ENCODE measurements around the gene PKD1. TPM values are rescaled to one million over a fixed set of nuclear protein-coding genes. Genes with fewer than 3 reads are reported as not detected.
A peak's percentile ranks its signal among the peaks of the same experiment; 100 is the strongest.

The PKD1 gene
- total RNA-seq, 1 experiment from 2014 or later, result 137 TPM

DNA sequence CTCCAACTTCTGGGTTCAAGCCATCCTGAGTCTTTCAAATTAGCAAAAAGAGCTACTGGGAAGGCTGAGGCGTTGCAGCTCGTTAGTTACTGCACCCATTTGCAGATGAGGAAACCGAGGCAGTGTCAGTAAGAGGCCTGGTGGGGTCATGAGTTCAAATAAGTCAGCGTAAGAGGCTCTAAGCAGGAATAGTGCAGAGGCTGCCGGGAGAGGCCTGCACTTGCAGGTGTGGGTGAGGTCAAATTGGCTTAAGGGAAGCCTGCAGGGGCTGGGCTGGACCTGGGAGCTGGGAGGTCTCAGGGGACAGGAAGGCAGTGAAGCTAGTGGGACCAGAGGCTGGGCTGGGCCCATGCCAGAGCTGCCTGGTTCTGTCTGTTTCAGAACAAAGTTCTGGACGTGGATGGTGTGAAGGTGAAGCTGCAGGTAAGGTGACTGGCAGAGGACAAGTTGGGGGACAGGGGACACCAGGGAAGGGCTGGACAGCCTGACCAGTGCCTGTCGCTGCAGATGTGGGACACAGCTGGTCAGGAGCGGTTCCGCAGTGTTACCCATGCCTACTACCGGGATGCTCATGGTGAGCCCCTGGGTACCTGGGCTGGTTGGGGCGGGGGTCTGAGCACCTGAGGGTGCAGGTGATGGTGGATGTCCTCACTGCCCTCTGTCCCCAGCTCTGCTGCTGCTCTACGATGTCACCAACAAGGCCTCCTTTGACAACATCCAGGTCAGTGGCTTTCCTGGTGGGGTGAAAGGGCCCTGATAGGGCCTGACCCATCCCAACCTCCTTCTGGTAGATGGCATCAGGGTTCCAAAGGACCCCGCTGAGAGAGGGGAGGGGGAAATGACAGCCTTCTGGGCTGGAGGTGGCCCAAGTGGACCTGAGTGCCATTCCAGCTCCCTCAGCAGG, 15.7 kb upstream of the PKD1 start:
- H3K27me3 ChIP-seq (ENCODE audit: insufficient read depth, low read length), result no peaks in the 10 kb centered on the region
- RAD21 ChIA-PET (ENCODE audit: low non-redundant PET in 1 of 2, low total read pairs in 2 of 2, uncharacterized antibody in 2 of 2, unreplicated experiment in 2 of 2), result interaction anchor here in 1 of 2 experiments (1.0 kb wide), 1 partner anchor 133 kb away, joined by 4 read pairs; no protein-coding TSS in a partner anchor
- DNase-seq (ENCODE audit: low read depth, low spot score), result no peak

DNA sequence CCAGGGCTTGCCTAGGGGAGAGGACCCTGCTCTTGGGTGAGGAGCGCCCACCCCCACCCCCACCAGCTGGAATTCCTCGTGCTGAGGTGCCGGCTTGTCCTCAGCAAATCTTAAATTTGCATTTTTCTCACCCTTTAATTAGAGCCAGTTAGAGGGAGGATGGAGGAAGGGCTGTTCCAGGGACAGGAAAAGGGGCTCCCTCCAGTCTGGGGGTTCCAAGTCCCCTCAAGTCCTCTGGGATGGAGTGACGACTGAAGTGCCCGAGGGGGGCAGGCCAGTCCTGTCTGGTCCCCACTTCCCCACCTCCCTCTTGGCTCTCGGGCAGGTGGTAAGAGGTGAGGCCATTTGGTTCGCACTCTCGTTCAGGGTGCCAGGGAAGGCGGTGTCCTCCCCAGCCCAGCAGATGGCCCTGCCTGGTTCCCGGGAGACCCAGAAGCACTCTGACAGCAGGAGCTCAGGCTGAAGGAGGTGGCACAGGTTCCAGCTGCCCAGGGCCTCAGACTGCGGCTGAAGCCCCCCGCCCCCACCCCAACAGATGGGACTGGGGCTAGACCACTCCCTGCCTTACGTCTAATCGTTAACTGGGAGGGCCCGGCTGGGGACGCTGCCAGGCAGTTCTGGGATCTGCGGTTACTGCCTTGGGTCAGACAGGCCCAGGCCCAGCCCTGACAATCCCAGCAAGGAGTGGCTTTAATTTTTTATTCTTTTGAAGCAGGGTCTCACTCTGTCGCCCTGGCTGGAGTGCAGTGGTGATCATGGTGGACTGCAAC, 14.9 kb upstream of the PKD1 start:
- Histone ChIP-seq H2AFZ (ENCODE audit: low read depth, low read length, poor library complexity, severe bottlenecking) (no peak overlapping the region), H4K20me1 (ENCODE audit: insufficient read depth) (no peaks in the 10 kb centered on the region; the same call in 1 of the 2 replicates), H3K9ac (ENCODE audit: low read length) (peak overlapping the region; percentile 91), H3K27ac (ENCODE audit: low read depth, low read length) (peak overlapping the region; percentile 84), H3K4me3 (replicated peaks in 1 of 2; ENCODE audit: low read depth in 1 of 2, low read length in 2 of 2) (peak overlapping the region; percentile 64 to 74; a peak in 3 of 4 replicates), H3K9me3 (ENCODE audit: control insufficient read depth in 1 of 2, insufficient read depth in 1 of 2, low read depth in 1 of 2, low read length in 2 of 2) (no peaks in the 10 kb centered on the region), H3K4me2 (ENCODE audit: low read length) (peak overlapping the region; percentile 99), H3K36me3 (ENCODE audit: control insufficient read depth in 1 of 2, insufficient read depth in 2 of 2, low read length in 2 of 2) (peaks cover 0 to 24% of the 10 kb centered on the region in 2 experiments; a peak in 2 of 4 replicates), H3K9me2 (ENCODE audit: insufficient read depth) (no peaks in the 10 kb centered on the region), H3K27me3 (ENCODE audit: insufficient read depth, low read length) (no peaks in the 10 kb centered on the region), H3K79me2 (ENCODE audit: insufficient read depth, low read length) (peaks cover 43% of the 10 kb centered on the region), H3K4me1 (ENCODE audit: control insufficient read depth in 1 of 2, insufficient read depth in 2 of 2, low read length in 2 of 2) (peaks cover 46 to 66% of the 10 kb centered on the region in 2 experiments)
- intact Hi-C loops (cut with micrococcal nuclease), result loop anchor here (2.0 to 5.0 kb wide), 2 partner anchors 72 to 100 kb away; partner anchors contain the start of genes E4F1 and ECI1
- TF ChIP-seq POLR2AphosphoS5 (IDR thresholded peaks at IDR 0.05; ENCODE audit: low read depth, low read length) (peak; percentile 39), SRF (IDR thresholded peaks at IDR 0.05; ENCODE audit: low read depth) (no peak), SIN3A (IDR thresholded peaks at IDR 0.05; ENCODE audit: low read depth) (no peak), EGR1 (IDR thresholded peaks at IDR 0.05; ENCODE audit: low read depth) (no peak), EZH2phosphoT487 (IDR thresholded peaks at IDR 0.05; ENCODE audit: borderline replicate concordance) (no peak), SP1 (IDR thresholded peaks at IDR 0.05; ENCODE audit: low read depth) (no peak), EZH2 (IDR thresholded peaks at IDR 0.05) (no peak), YY1 (IDR thresholded peaks at IDR 0.05; ENCODE audit: extremely low read depth, insufficient replicate concordance, low read depth, low read length) (no peak)
- CTCF ChIA-PET, result interaction anchor here (1.0 to 3.6 kb wide), 4 partner anchors 11 to 351 kb away, joined by 3 to 24 read pairs (median 4); no protein-coding TSS in a partner anchor
- RAD21 ChIA-PET (ENCODE audit: low non-redundant PET in 1 of 2, low total read pairs in 2 of 2, uncharacterized antibody in 2 of 2, unreplicated experiment in 2 of 2), result interaction anchor here in 1 of 2 experiments (1.0 kb wide), 1 partner anchor 132 kb away, joined by 4 read pairs; no protein-coding TSS in a partner anchor
- POLR2A ChIA-PET, result interaction anchor here (0.6 to 3.0 kb wide), 7 partner anchors 10 to 263 kb away, joined by 3 to 19 read pairs (median 4); partner anchors contain the start of genes NPW, NTHL1, PGP and PKD1
- ATAC-seq (peak; percentile 18), DNase-seq (ENCODE audit: low read depth, low spot score) (no peak)
- BruUV-seq (replicated peaks), result no TSS peak

More for the DNA sequence above, 15.7 kb upstream of the PKD1 start:
- Histone ChIP-seq H3K9me3 (ENCODE audit: control insufficient read depth in 1 of 2, insufficient read depth in 1 of 2, low read depth in 1 of 2, low read length in 2 of 2) (no peaks in the 10 kb centered on the region), H3K4me2 (ENCODE audit: low read length) (peak overlapping the region; percentile 99), H2AFZ (ENCODE audit: low read depth, low read length, poor library complexity, severe bottlenecking) (no peak overlapping the region), H3K27ac (ENCODE audit: low read depth, low read length) (peak overlapping the region; percentile 84), H3K79me2 (ENCODE audit: insufficient read depth, low read length) (peaks cover 49% of the 10 kb centered on the region), H3K4me1 (ENCODE audit: control insufficient read depth in 1 of 2, insufficient read depth in 2 of 2, low read length in 2 of 2) (peaks cover 46 to 66% of the 10 kb centered on the region in 2 experiments), H3K4me3 (replicated peaks in 1 of 2; ENCODE audit: low read depth in 1 of 2, low read length in 2 of 2) (peak overlapping the region in 1 of 2 experiments; percentile 64; a peak in 3 of 4 replicates), H3K9me2 (ENCODE audit: insufficient read depth) (no peaks in the 10 kb centered on the region), H3K9ac (ENCODE audit: low read length) (peak overlapping the region; percentile 91), H4K20me1 (ENCODE audit: insufficient read depth) (no peaks in the 10 kb centered on the region; the same call in 1 of the 2 replicates), H3K36me3 (ENCODE audit: control insufficient read depth in 1 of 2, insufficient read depth in 2 of 2, low read length in 2 of 2) (peaks cover 0 to 24% of the 10 kb centered on the region in 2 experiments; a peak in 2 of 4 replicates)
- no TSS peak for BruUV-seq (replicated peaks)
- 0 out of 2 replicates have a peak, but pooled peaks have one; percentile 8 for TF ChIP-seq ZFX (IDR thresholded peaks at IDR 0.05)
- no peak for TF ChIP-seq SP1 (IDR thresholded peaks at IDR 0.05; ENCODE audit: low read depth)
- no peak for TF ChIP-seq EZH2phosphoT487 (IDR thresholded peaks at IDR 0.05; ENCODE audit: borderline replicate concordance)
- intact Hi-C loops (cut with micrococcal nuclease), result loop anchor here (2.0 to 5.0 kb wide), 2 partner anchors 71 to 99 kb away; partner anchors contain the start of genes E4F1 and ECI1
- peak; percentile 4; the same call in 1 of the 2 replicates for ATAC-seq
- CTCF ChIA-PET, result interaction anchor here (1.0 to 3.6 kb wide), 4 partner anchors 11 to 350 kb away, joined by 3 to 24 read pairs (median 4); no protein-coding TSS in a partner anchor
- POLR2A ChIA-PET, result interaction anchor here (0.6 to 3.0 kb wide), 8 partner anchors 11 to 262 kb away, joined by 3 to 19 read pairs (median 4); partner anchors contain the start of genes NPW, NTHL1, PGP and PKD1

Measured in HCT116 (cell line).